OCI-LY3 (cell line): Measurements from ENCODE around the gene HAVCR1.

Experiments
- EZH2phosphoT487 ChIP-seq: fragments of 200-600 bp; shearing (Covaris generic); IDR thresholded peaks from 2 replicates; pipeline ENCODE4 v1.6.1; 2018; ENCODE audit warnings: antibody characterized with exemption, mixed run types, low read depth
- TF ChIP-seq, protein P1 (sequence below): fragments of 200-600, 300-600 bp; sonication (generic); IDR thresholded peaks from 2 replicates; pipeline ENCODE4 v1.5.1; 2014; ENCODE audit warnings: antibody characterized with exemption, low read length, low read depth

DNA sequence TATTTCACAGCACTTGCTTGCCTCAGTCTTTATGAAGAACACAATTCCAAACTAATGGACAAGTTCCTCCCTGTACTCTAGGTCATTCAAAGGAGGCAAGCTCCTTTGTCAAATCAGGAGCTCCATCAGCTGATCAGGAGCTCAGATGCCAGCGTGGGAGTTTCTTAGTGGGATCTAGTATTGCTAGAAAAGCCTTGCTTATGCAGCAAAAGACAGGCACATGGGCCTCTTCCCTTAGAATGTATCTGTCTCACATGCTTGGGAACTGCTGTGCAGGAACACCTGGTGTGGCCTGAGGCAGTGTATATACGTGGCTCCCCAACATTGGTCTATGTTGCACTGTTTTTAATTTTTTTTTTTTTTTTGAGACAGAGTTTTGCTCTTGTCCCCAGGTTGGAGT lies 21.4 kb upstream of the HAVCR1 start:
- TF ChIP-seq, protein P1, sequence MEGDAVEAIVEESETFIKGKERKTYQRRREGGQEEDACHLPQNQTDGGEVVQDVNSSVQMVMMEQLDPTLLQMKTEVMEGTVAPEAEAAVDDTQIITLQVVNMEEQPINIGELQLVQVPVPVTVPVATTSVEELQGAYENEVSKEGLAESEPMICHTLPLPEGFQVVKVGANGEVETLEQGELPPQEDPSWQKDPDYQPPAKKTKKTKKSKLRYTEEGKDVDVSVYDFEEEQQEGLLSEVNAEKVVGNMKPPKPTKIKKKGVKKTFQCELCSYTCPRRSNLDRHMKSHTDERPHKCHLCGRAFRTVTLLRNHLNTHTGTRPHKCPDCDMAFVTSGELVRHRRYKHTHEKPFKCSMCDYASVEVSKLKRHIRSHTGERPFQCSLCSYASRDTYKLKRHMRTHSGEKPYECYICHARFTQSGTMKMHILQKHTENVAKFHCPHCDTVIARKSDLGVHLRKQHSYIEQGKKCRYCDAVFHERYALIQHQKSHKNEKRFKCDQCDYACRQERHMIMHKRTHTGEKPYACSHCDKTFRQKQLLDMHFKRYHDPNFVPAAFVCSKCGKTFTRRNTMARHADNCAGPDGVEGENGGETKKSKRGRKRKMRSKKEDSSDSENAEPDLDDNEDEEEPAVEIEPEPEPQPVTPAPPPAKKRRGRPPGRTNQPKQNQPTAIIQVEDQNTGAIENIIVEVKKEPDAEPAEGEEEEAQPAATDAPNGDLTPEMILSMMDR = no peak
- TF ChIP-seq EZH2phosphoT487 = no peak
